Neural cell (in vitro differentiated cells): Measurements from ENCODE around the gene COL4A4. TPM values are rescaled to one million over a fixed set of nuclear protein-coding genes. Genes with fewer than 3 reads are reported as not detected.

ENCODE experiments used
- H2AFZ ChIP-seq: fragments of 200-600, 300-800 bp; sonication (generic), shearing (Covaris generic); 2 replicates; pipeline ENCODE4 v1.6.0; 2014; ENCODE audit warnings: low read depth, mild to moderate bottlenecking, antibody characterized with exemption, low read length, moderate library complexity
- H3F3A ChIP-seq: fragments of 200-600 bp; shearing (Covaris generic); 2 replicates; pipeline ENCODE4 v1.6.1; 2016; ENCODE audit warnings: mild to moderate bottlenecking, moderate library complexity, mixed read lengths, antibody characterized with exemption, low read length; ENCODE audit not compliant: insufficient read depth, poor library complexity, severe bottlenecking
- H3K27ac ChIP-seq: fragments of 200-600, 300-800 bp; sonication (generic), shearing (Covaris generic); 2 replicates; pipeline ENCODE4 v1.5.1; 2014; ENCODE audit warnings: mild to moderate bottlenecking, low read length, moderate library complexity
- H3K27me3 ChIP-seq: fragments of 300-800, 200-600 bp; sonication (generic), shearing (Covaris generic); 2 replicates; pipeline ENCODE4 v1.6.0; 2014; ENCODE audit warnings: mild to moderate bottlenecking, low read depth, low read length, moderate library complexity; ENCODE audit not compliant: insufficient read depth
- H3K36me3 ChIP-seq: fragments of 300-800, 200-600 bp; sonication (generic), shearing (Covaris generic); 2 replicates; pipeline ENCODE4 v1.5.1; 2014; ENCODE audit warnings: mild to moderate bottlenecking, antibody characterized with exemption, low read length, moderate library complexity; ENCODE audit not compliant: insufficient read depth
- H3K4me2 ChIP-seq: fragments of 300-800, 200-600 bp; sonication (generic), shearing (Covaris generic); 2 replicates; pipeline ENCODE4 v1.6.0; 2014; ENCODE audit warnings: mild to moderate bottlenecking, low read length
- H3K4me3 ChIP-seq: fragments of 300-800, 200-600 bp; sonication (generic), shearing (Covaris generic); 2 replicates; pipeline ENCODE4 v1.5.1; 2014; ENCODE audit warnings: mild to moderate bottlenecking, low read length, moderate library complexity
- H3K79me2 ChIP-seq: fragments of 200-600 bp; shearing (Covaris generic); replicated peaks from 2 replicates; pipeline ENCODE4 v1.6.0; 2014; ENCODE audit warnings: mild to moderate bottlenecking, low read length, moderate library complexity; ENCODE audit not compliant: insufficient read depth
- H3K9ac ChIP-seq: fragments of 300-800, 200-600 bp; sonication (generic), shearing (Covaris generic); 2 replicates; pipeline ENCODE4 v1.6.1; 2016; ENCODE audit warnings: mild to moderate bottlenecking, low read length, mixed read lengths
- H3K9me2 ChIP-seq: fragments of 200-600 bp; shearing (Covaris generic); 2 replicates; pipeline ENCODE4 v1.6.1; 2016; ENCODE audit warnings: mild to moderate bottlenecking, low read length, mixed read lengths; ENCODE audit not compliant: insufficient read depth
- H3K9me3 ChIP-seq: fragments of 200-600, 300-800 bp; sonication (generic), shearing (Covaris generic); 2 replicates; pipeline ENCODE4 v1.6.1; 2016; ENCODE audit warnings: mild to moderate bottlenecking, mixed run types, low read length, moderate library complexity, mixed read lengths
- H4K20me1 ChIP-seq: fragments of 200-600 bp; shearing (Covaris generic); 2 replicates; pipeline ENCODE4 v1.6.1; 2016; ENCODE audit warnings: mild to moderate bottlenecking, mixed run types; ENCODE audit not compliant: insufficient read depth
- EP300 ChIP-seq: fragments of 450-650 bp; conservative IDR thresholded peaks from 2 replicates; pipeline ENCODE4 v1.6.1; 2014; ENCODE audit warnings: antibody characterized with exemption, mild to moderate bottlenecking, moderate library complexity; ENCODE audit not compliant: poor library complexity, severe bottlenecking
- EZH2 ChIP-seq: fragments of 200-600, 300-800 bp; shearing (Covaris generic), sonication (generic); IDR thresholded peaks from 2 replicates; pipeline ENCODE4 v1.6.1; 2014; ENCODE audit warnings: antibody characterized with exemption, low read length, borderline replicate concordance, mild to moderate bottlenecking; ENCODE audit not compliant: insufficient read depth, poor library complexity, severe bottlenecking
- MXI1 ChIP-seq: fragments of 450-650 bp; conservative IDR thresholded peaks from 2 replicates; pipeline ENCODE4 v1.6.1; 2014; ENCODE audit warnings: antibody characterized with exemption, mild to moderate bottlenecking; ENCODE audit not compliant: poor library complexity, severe bottlenecking
- POLR2AphosphoS5 ChIP-seq: IDR thresholded peaks from 2 replicates; pipeline ENCODE4 v1.6.1; 2012
- RAD21 ChIP-seq: fragments of 450-650 bp; conservative IDR thresholded peaks from 2 replicates; pipeline ENCODE4 v1.6.1; 2014; ENCODE audit warnings: antibody characterized with exemption, mild to moderate bottlenecking, moderate library complexity
- SMC3 ChIP-seq: fragments of 450-650 bp; conservative IDR thresholded peaks from 2 replicates; pipeline ENCODE4 v1.6.1; 2014; ENCODE audit warnings: antibody characterized with exemption, mild to moderate bottlenecking, moderate library complexity; ENCODE audit not compliant: poor library complexity
- TAF1 ChIP-seq: IDR thresholded peaks from 2 replicates; pipeline ENCODE4 v1.6.1; 2012; ENCODE audit warnings: low read depth
- polyA plus RNA-seq: library from polyadenylated mRNA; depleted of rRNA; stranded (reverse); fragments of >200 nt; gene quantifications from 2 replicates; pipeline ENCODE4 v1.2.3, GENCODE V29; 2014
- TF ChIP-seq, protein P1 (sequence below): IDR thresholded peaks from 2 replicates; pipeline ENCODE4 v1.6.1; 2012; ENCODE audit warnings: borderline replicate concordance
- TF ChIP-seq, protein P2 (sequence below): fragments of 450-650 bp; IDR thresholded peaks from 2 replicates; pipeline ENCODE4 v1.5.1; 2014; ENCODE audit warnings: antibody characterized with exemption, mild to moderate bottlenecking, moderate library complexity; ENCODE audit not compliant: poor library complexity, severe bottlenecking

COL4A4 gene
- polyA plus RNA-seq, 1 donor from 2014 or later = 0.35 TPM

DNA sequence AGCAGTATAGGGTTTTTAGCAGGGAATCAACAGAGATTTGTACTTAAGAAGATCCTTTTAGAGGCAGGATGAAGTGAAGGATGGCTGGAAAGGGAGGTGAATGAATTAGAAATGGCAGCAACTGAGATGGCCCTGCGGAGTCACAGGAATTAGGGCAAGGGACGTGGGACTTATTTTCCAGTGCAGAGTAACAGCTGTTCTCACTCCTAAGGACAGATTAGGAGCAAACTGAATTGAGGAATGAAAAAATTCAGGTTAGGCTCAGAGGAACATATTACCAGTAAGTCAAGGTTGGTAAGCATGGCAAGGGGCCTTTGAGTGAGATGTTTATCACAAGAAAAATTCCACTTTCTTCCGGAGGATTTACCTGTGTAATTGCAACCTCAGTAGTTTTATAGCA is 34.9 kb upstream of the COL4A4 start:
- Histone ChIP-seq H3K27ac (no peak overlapping the region), H3K27me3 (no peaks in the 10 kb centered on the region), H2AFZ (no peak overlapping the region), H3K9me3 (no peaks in the 10 kb centered on the region), H3K36me3 (no peaks in the 10 kb centered on the region), H4K20me1 (no peaks in the 10 kb centered on the region), H3F3A (no peaks in the 10 kb centered on the region), H3K79me2 (no peaks in the 10 kb centered on the region), H3K4me2 (no peak overlapping the region), H3K9ac (no peak overlapping the region), H3K4me3 (no peak overlapping the region), H3K9me2 (no peaks in the 10 kb centered on the region)
- TF ChIP-seq SMC3 (no peak), TAF1 (no peak), POLR2AphosphoS5 (no peak), EP300 (no peak), EZH2 (no peak), MXI1 (no peak), RAD21 (no peak)
- TF ChIP-seq, protein P1, sequence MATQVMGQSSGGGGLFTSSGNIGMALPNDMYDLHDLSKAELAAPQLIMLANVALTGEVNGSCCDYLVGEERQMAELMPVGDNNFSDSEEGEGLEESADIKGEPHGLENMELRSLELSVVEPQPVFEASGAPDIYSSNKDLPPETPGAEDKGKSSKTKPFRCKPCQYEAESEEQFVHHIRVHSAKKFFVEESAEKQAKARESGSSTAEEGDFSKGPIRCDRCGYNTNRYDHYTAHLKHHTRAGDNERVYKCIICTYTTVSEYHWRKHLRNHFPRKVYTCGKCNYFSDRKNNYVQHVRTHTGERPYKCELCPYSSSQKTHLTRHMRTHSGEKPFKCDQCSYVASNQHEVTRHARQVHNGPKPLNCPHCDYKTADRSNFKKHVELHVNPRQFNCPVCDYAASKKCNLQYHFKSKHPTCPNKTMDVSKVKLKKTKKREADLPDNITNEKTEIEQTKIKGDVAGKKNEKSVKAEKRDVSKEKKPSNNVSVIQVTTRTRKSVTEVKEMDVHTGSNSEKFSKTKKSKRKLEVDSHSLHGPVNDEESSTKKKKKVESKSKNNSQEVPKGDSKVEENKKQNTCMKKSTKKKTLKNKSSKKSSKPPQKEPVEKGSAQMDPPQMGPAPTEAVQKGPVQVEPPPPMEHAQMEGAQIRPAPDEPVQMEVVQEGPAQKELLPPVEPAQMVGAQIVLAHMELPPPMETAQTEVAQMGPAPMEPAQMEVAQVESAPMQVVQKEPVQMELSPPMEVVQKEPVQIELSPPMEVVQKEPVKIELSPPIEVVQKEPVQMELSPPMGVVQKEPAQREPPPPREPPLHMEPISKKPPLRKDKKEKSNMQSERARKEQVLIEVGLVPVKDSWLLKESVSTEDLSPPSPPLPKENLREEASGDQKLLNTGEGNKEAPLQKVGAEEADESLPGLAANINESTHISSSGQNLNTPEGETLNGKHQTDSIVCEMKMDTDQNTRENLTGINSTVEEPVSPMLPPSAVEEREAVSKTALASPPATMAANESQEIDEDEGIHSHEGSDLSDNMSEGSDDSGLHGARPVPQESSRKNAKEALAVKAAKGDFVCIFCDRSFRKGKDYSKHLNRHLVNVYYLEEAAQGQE = no peak
- TF ChIP-seq, protein P2, sequence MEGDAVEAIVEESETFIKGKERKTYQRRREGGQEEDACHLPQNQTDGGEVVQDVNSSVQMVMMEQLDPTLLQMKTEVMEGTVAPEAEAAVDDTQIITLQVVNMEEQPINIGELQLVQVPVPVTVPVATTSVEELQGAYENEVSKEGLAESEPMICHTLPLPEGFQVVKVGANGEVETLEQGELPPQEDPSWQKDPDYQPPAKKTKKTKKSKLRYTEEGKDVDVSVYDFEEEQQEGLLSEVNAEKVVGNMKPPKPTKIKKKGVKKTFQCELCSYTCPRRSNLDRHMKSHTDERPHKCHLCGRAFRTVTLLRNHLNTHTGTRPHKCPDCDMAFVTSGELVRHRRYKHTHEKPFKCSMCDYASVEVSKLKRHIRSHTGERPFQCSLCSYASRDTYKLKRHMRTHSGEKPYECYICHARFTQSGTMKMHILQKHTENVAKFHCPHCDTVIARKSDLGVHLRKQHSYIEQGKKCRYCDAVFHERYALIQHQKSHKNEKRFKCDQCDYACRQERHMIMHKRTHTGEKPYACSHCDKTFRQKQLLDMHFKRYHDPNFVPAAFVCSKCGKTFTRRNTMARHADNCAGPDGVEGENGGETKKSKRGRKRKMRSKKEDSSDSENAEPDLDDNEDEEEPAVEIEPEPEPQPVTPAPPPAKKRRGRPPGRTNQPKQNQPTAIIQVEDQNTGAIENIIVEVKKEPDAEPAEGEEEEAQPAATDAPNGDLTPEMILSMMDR = no peak

DNA sequence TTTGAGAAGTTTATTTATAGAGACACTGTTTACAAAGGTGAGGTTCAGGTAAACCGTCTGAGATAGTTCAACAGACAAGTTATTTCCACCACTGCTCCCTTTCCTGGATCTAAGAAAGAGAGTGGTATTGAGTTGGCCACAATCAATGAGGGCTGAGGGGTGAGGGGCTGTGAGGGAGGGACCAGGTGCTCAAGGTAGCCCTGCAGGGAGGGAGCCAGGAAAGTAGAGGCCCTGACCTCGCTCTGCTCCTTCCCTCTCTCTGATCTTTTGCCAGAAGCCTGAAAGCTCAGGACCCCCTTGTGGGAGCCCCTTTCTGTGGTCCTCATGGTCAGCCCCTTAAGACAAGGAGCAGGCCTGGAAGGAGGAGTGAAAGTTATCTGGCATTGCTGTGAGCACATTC is 30.2 kb upstream of the COL4A4 start:
- H3F3A ChIP-seq = no peaks in the 10 kb centered on the region
- no peak overlapping the region for H3K27ac ChIP-seq
- no peaks in the 10 kb centered on the region for H3K79me2 ChIP-seq
- H2AFZ ChIP-seq = no peak overlapping the region
- H4K20me1 ChIP-seq = no peaks in the 10 kb centered on the region
- no peak overlapping the region for H3K9ac ChIP-seq
- H3K4me3 ChIP-seq = no peak overlapping the region
- TF ChIP-seq, protein P1 = no peak
- TF ChIP-seq MXI1 (no peak), RAD21 (no peak), EP300 (no peak)
- H3K27me3 ChIP-seq = no peaks in the 10 kb centered on the region
- H3K9me3 ChIP-seq = no peaks in the 10 kb centered on the region
- H3K4me2 ChIP-seq = no peak overlapping the region
- no peaks in the 10 kb centered on the region for H3K9me2 ChIP-seq
- H3K36me3 ChIP-seq = no peaks in the 10 kb centered on the region
